ENCODE measurements around the gene LITAF.

LITAF gene

GRCh38 chr16:11534262-11534661, 52.5 kb downstream of the LITAF start:
- Histone ChIP-seq H3K4me3 (replicated peaks; ENCODE audit: insufficient read depth, low read length) (no peak overlapping the region), H3K27ac (replicated peaks) (no peak overlapping the region), H3K27me3 (ENCODE audit: insufficient read depth, poor library complexity, severe bottlenecking) (no peaks in the 10 kb centered on the region)
- DNase-seq (ENCODE audit: low read depth in 1 of 2, low spot score in 1 of 2), result no peak
- TF ChIP-seq GABPA (IDR thresholded peaks at IDR 0.05; ENCODE audit: low read depth), result no peak
- TF ChIP-seq CTCF (IDR thresholded peaks at IDR 0.05; ENCODE audit: insufficient read depth, low read length), result no peak
- no peak for TF ChIP-seq POLR2AphosphoS5 (IDR thresholded peaks at IDR 0.05; ENCODE audit: low read depth)
- TF ChIP-seq REST (IDR thresholded peaks at IDR 0.05; ENCODE audit: insufficient replicate concordance, low read depth), result no peak
- no peak for TF ChIP-seq SPI1 (IDR thresholded peaks at IDR 0.05; ENCODE audit: borderline replicate concordance, low read depth)

GRCh38 chr16:11533588-11533987, 53.1 kb downstream of the LITAF start:
- H3K27me3 ChIP-seq (ENCODE audit: insufficient read depth, poor library complexity, severe bottlenecking), result no peaks in the 10 kb centered on the region
- TF ChIP-seq SPI1 (IDR thresholded peaks at IDR 0.05; ENCODE audit: borderline replicate concordance, low read depth) (no peak), CTCF (IDR thresholded peaks at IDR 0.05; ENCODE audit: insufficient read depth, low read length) (no peak), GABPA (IDR thresholded peaks at IDR 0.05; ENCODE audit: low read depth) (no peak), POLR2AphosphoS5 (IDR thresholded peaks at IDR 0.05; ENCODE audit: low read depth) (no peak), REST (IDR thresholded peaks at IDR 0.05; ENCODE audit: insufficient replicate concordance, low read depth) (no peak)
- peak in 1 of 2 experiments; percentile 30 for DNase-seq (ENCODE audit: low read depth in 1 of 2, low spot score in 1 of 2)
- no peak overlapping the region for H3K4me3 ChIP-seq (replicated peaks; ENCODE audit: insufficient read depth, low read length)
- H3K27ac ChIP-seq (replicated peaks), result no peak overlapping the region

DNA sequence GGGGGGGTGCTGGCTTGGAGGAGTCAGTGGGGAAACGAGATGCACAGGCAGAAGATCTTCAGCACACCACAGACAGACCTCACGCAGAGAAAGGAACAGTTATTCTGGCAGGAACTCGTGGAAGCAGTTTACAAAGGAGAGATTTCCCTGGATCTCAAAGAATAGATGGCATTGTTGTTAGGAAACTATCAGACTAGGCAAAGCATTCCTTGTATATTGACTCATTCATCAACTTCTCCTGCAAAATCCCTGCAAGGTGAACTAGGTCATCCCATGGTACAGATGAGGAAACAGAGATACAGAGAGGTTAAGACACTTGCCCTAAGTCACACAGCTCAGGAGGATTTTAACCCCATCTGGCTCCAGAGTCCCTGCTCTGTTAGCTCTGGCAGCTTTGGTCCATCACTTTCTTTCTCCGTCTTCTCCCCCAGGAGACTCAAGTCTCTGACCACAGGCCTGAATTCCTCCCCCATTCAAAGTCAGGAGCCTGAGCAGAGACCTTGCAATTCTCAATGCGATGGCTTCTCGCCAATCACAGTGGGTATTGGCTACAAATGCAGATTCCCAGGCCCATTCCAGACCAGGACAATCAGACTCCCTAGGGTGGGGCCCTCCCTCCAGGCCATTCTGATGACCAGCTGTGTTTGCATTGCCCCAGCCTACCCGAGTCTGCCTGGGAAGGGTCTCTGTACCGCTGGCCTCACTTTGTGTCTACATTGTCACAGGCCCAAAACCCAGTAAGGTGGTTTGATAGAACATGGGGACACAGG, 56.4 kb downstream of the LITAF start:
- H3K27me3 ChIP-seq (ENCODE audit: insufficient read depth, poor library complexity, severe bottlenecking), result no peaks in the 10 kb centered on the region
- TF ChIP-seq GABPA (IDR thresholded peaks at IDR 0.05; ENCODE audit: low read depth) (no peak), POLR2AphosphoS5 (IDR thresholded peaks at IDR 0.05; ENCODE audit: low read depth) (no peak), CTCF (IDR thresholded peaks at IDR 0.05; ENCODE audit: insufficient read depth, low read length) (no peak), SPI1 (IDR thresholded peaks at IDR 0.05; ENCODE audit: borderline replicate concordance, low read depth) (no peak), REST (IDR thresholded peaks at IDR 0.05; ENCODE audit: insufficient replicate concordance, low read depth) (no peak)
- DNase-seq (ENCODE audit: low read depth in 1 of 2, low spot score in 1 of 2), result no peak
- H3K4me3 ChIP-seq (replicated peaks; ENCODE audit: insufficient read depth, low read length), result no peak overlapping the region
- no peak overlapping the region for H3K27ac ChIP-seq (replicated peaks)
